H1 (cell line): ENCODE measurements around the gene TMEM121B. TPM values are rescaled to one million over a fixed set of nuclear protein-coding genes. Genes with fewer than 3 reads are reported as not detected.

Experiments
- ATF2 ChIP-seq: IDR thresholded peaks from 2 replicates; pipeline ENCODE4 v1.6.1; 2012; ENCODE audit warnings: low read length, inconsistent platforms
- CBX8 ChIP-seq: fragments of 300-800, 300-1000 bp; sonication (generic); IDR thresholded peaks from 2 replicates; pipeline ENCODE4 v1.7.1; 2016; ENCODE audit warnings: low read depth, low read length, borderline replicate concordance
- CHD1 ChIP-seq: IDR thresholded peaks from 2 replicates; pipeline ENCODE4 v1.6.1; 2012; ENCODE audit warnings: low read depth, low read length, improper control_type of control experiment
- CTBP2 ChIP-seq: IDR thresholded peaks from 2 replicates; pipeline ENCODE4 v1.7.0; 2011; ENCODE audit warnings: borderline replicate concordance, mild to moderate bottlenecking, moderate library complexity, mixed read lengths, low read length; ENCODE audit not compliant: insufficient read depth, insufficient read length
- CTCF ChIP-seq, 3 experiments: IDR thresholded peaks; 1 replicate in 2 of 3; 2 replicates in 1 of 3; pipeline versions ENCODE4 v1.5.1 to v1.6.1; 2011; ENCODE audit warnings: low read length in 3 of 3, mild to moderate bottlenecking in 3 of 3, inconsistent platforms in 2 of 3, low read depth in 1 of 3, moderate library complexity in 1 of 3; ENCODE audit not compliant: insufficient read depth in 1 of 3; ENCODE audit errors: control extremely low read depth in 1 of 3
- GABPA ChIP-seq: IDR thresholded peaks from 2 replicates; pipeline ENCODE4 v1.6.1; 2011; ENCODE audit warnings: mild to moderate bottlenecking, low read length, moderate library complexity, borderline replicate concordance; ENCODE audit not compliant: insufficient read depth
- HDAC2 ChIP-seq, 2 experiments: fragments of 300-600 bp in 1 of 2; sonication (generic) in 1 of 2; IDR thresholded peaks; 2 replicates each; pipeline ENCODE4 v1.6.1; 2011 to 2012; ENCODE audit warnings: low read depth in 2 of 2, low read length in 2 of 2, mild to moderate bottlenecking in 2 of 2, moderate library complexity in 2 of 2, borderline replicate concordance in 1 of 2, inconsistent platforms in 1 of 2
- KDM4A ChIP-seq: IDR thresholded peaks from one replicate; pipeline ENCODE4 v1.7.1; 2012; ENCODE audit warnings: low read depth, mild to moderate bottlenecking, moderate library complexity, low read length, inconsistent platforms; ENCODE audit not compliant: severe bottlenecking
- NANOG ChIP-seq: IDR thresholded peaks from 2 replicates; pipeline ENCODE4 v1.6.1; 2011; ENCODE audit warnings: low read length, low read depth, mild to moderate bottlenecking, inconsistent platforms; ENCODE audit not compliant: insufficient read depth, poor library complexity, severe bottlenecking
- NRF1 ChIP-seq: IDR thresholded peaks from 2 replicates; pipeline ENCODE4 v1.6.1; 2011; ENCODE audit warnings: mild to moderate bottlenecking, low read depth, low read length, improper control_type of control experiment
- SIRT6 ChIP-seq: IDR thresholded peaks from one replicate; pipeline ENCODE4 v1.7.1; 2012; ENCODE audit warnings: low read length, inconsistent platforms
- SRF ChIP-seq: IDR thresholded peaks from 2 replicates; pipeline ENCODE4 v1.6.1; 2011; ENCODE audit warnings: mild to moderate bottlenecking, low read depth, low read length, moderate library complexity
- SUZ12 ChIP-seq: fragments of 200-600 bp; sonication (generic); IDR thresholded peaks from 2 replicates; pipeline ENCODE4 v1.6.1; 2012; ENCODE audit warnings: mild to moderate bottlenecking, inconsistent platforms, low read length, moderate library complexity, mixed read lengths
- TAF7 ChIP-seq: optimal IDR thresholded peaks from 2 replicates; pipeline ENCODE3; 2011; ENCODE audit warnings: low read depth, mild to moderate bottlenecking, inconsistent platforms, low read length, moderate library complexity, borderline replicate concordance
- TCF12 ChIP-seq: IDR thresholded peaks from 2 replicates; pipeline ENCODE4 v1.6.1; 2011; ENCODE audit warnings: low read depth, mild to moderate bottlenecking, low read length
- TEAD4 ChIP-seq: IDR thresholded peaks from 2 replicates; pipeline ENCODE4 v1.6.1; 2012; ENCODE audit warnings: low read depth, low read length, inconsistent platforms, mixed read lengths
- YY1 ChIP-seq: IDR thresholded peaks from 2 replicates; pipeline ENCODE4 v1.6.1; 2011; ENCODE audit warnings: low read depth, mild to moderate bottlenecking, low read length
- ZNF274 ChIP-seq: IDR thresholded peaks from 2 replicates; pipeline ENCODE4 v1.7.0; 2012; ENCODE audit warnings: low read length, borderline replicate concordance; ENCODE audit errors: extremely low read depth
- polyA plus RNA-seq, 7 experiments: library from polyadenylated mRNA; depleted of rRNA in 3 of 7; stranded (reverse) in 5 of 7; unstranded in 2 of 7; fragments of >200 nt in 5 of 7; fragments of 200-250 nt in 2 of 7; gene quantifications; 1 replicate in 5 of 7; 2 replicates in 1 of 7; 4 replicates in 1 of 7; pipeline versions ENCODE4 v1.2.1 to v1.2.3, GENCODE V29; 2011 to 2013; ENCODE audit warnings: missing spikeins in 2 of 7, mixed read lengths in 2 of 7
- total RNA-seq: library from RNA; stranded (reverse); fragmentation: NEBNext Ultra II Directional; extraction: Animal tissue kit (Norgen Biotek cat#: 25700); gene quantifications from 2 replicates; pipeline ENCODE4 v1.2.1, GENCODE V29; 2021

TMEM121B gene
- total and polyA plus RNA-seq, 2 of the 8 experiments (the other 6 are each of a cell fraction or from before 2014, with no cell fraction given): 4.3 to 6.9 TPM

- no peak for TF ChIP-seq CHD1
- peak; percentile 35; the same call in 1 of the 2 replicates for TF ChIP-seq SUZ12
- TF ChIP-seq SIRT6: no peak
- no peak for TF ChIP-seq NANOG
- no peak for TF ChIP-seq ATF2
- peak; percentile 9 for TF ChIP-seq TAF7
- TF ChIP-seq GABPA: no peak
- TF ChIP-seq NRF1: no peak
- no peak for TF ChIP-seq TEAD4
- no peak for TF ChIP-seq TCF12
- no peak for TF ChIP-seq CTCF (IDR thresholded peaks at IDR 0.05; ENCODE audit: control extremely low read depth in 1 of 3, insufficient read depth in 1 of 3, low read depth in 1 of 3, low read length in 3 of 3)
- TF ChIP-seq HDAC2 (IDR thresholded peaks at IDR 0.05; ENCODE audit: borderline replicate concordance in 1 of 2, low read depth in 2 of 2, low read length in 2 of 2): peak in 1 of 2 experiments; percentile 71; a peak in 2 of 4 replicates
- no peak for TF ChIP-seq CBX8
- no peak for TF ChIP-seq CTBP2
- no peak for TF ChIP-seq SRF
- TF ChIP-seq YY1: no peak
- no peak for TF ChIP-seq ZNF274
- peak; percentile 54 for TF ChIP-seq KDM4A
Observed at GRCh38 chr22:17158568-17159503, 37.7 kb upstream of the TMEM121B start, which contains the start of gene HDHD5 (continued).
